HepG2 (cell line): ENCODE measurements around the gene NARF. TPM values are rescaled to one million over a fixed set of nuclear protein-coding genes. Genes with fewer than 3 reads are reported as not detected.

Experiments used
- BCL6 ChIP-seq: IDR thresholded peaks from 2 replicates; pipeline ENCODE4 v1.6.1; 2016; ENCODE audit warnings: missing genetic modification reagents, missing compliant biosample characterization
- BORCS8-MEF2B ChIP-seq: sonication (generic); formaldehyde crosslinking; IDR thresholded peaks from 2 replicates; pipeline ENCODE4 v1.8.0; 2022; ENCODE audit warnings: mild to moderate bottlenecking, missing genetic modification reagents
- IRX3 ChIP-seq: sonication (generic); formaldehyde crosslinking; IDR thresholded peaks from 2 replicates; pipeline ENCODE4 v1.8.1; 2023; ENCODE audit warnings: mild to moderate bottlenecking, low read depth, missing genetic modification reagents, borderline replicate concordance
- NFE2 ChIP-seq: sonication (generic); formaldehyde crosslinking; IDR thresholded peaks from 2 replicates; pipeline ENCODE4 v1.4.0; 2020; ENCODE audit warnings: missing genetic modification reagents
- PRDM4 ChIP-seq: sonication (generic); formaldehyde crosslinking; IDR thresholded peaks from 2 replicates; pipeline ENCODE4 v1.9.0; 2021; ENCODE audit warnings: missing genetic modification reagents, borderline replicate concordance
- RBM39 ChIP-seq: fragments of 200-400 bp; formaldehyde crosslinking; IDR thresholded peaks from one replicate; pipeline ENCODE4 v1.6.1; 2018; ENCODE audit warnings: antibody characterized with exemption, mild to moderate bottlenecking, low read depth, low read length; ENCODE audit not compliant: poor library complexity, severe bottlenecking
- SALL1 ChIP-seq: sonication (generic); formaldehyde crosslinking; IDR thresholded peaks from 2 replicates; pipeline ENCODE4 v1.8.0; 2022; ENCODE audit warnings: mild to moderate bottlenecking, missing genetic modification reagents
- SMAD3 ChIP-seq: sonication (generic); formaldehyde crosslinking; IDR thresholded peaks from 2 replicates; pipeline ENCODE4 v1.4.0; 2020; ENCODE audit warnings: missing genetic modification reagents
- TFE3 ChIP-seq: IDR thresholded peaks from 2 replicates; pipeline ENCODE4 v1.6.1; 2016
- TMF1 ChIP-seq: sonication (generic); formaldehyde crosslinking; IDR thresholded peaks from 2 replicates; pipeline ENCODE4 v1.8.1; 2022; ENCODE audit warnings: low read depth, missing genetic modification reagents
- ZBTB25 ChIP-seq: IDR thresholded peaks from 2 replicates; pipeline ENCODE4 v1.6.1; 2018; ENCODE audit warnings: missing genetic modification reagents
- ZBTB7B ChIP-seq: sonication (generic); formaldehyde crosslinking; IDR thresholded peaks from 2 replicates; pipeline ENCODE4 v1.4.0; 2020; ENCODE audit warnings: missing genetic modification reagents
- ZNF646 ChIP-seq: sonication (generic); formaldehyde crosslinking; IDR thresholded peaks from 2 replicates; pipeline ENCODE4 v1.9.0; 2021; ENCODE audit warnings: mild to moderate bottlenecking, missing genetic modification reagents
- ZSCAN29 ChIP-seq: sonication (generic); formaldehyde crosslinking; conservative IDR thresholded peaks from 2 replicates; pipeline ENCODE4 v1.4.0; 2020; ENCODE audit warnings: mild to moderate bottlenecking, missing genetic modification reagents
- polyA plus RNA-seq, 8 experiments: library from polyadenylated mRNA; depleted of rRNA in 3 of 8; stranded (reverse) in 7 of 8; unstranded in 1 of 8; fragments of >200 nt; fragmentation: Illumina TruSeq in 4 of 8; extraction: Trizol in 4 of 8; gene quantifications; 2 replicates each; pipeline versions ENCODE4 v1.2.1 to v1.2.3, GENCODE V29; 2011 to 2016; ENCODE audit warnings: low read depth in 4 of 8, missing spikeins in 1 of 8, mixed read lengths in 1 of 8; ENCODE audit not compliant: insufficient read depth in 1 of 8
- total RNA-seq, 5 experiments: library from RNA; depleted of rRNA; stranded (reverse); fragments of >200 nt; fragmentation: Illumina TruSeq; extraction: Trizol; gene quantifications; 2 replicates each; pipeline ENCODE4 v1.2.3, GENCODE V29; 2016; ENCODE audit warnings: low read depth in 1 of 5

Gene NARF
- total and polyA plus RNA-seq, 2 of the 13 experiments (the other 11 are each of a cell fraction or from before 2014, with no cell fraction given): 61.1 to 144 TPM

- TF ChIP-seq BCL6 (CRISPR knock-in tag) (no peak), ZNF646 (CRISPR knock-in tag) (0 out of 2 replicates have a peak, but pooled peaks have one; percentile 43), SMAD3 (CRISPR knock-in tag) (no peak; the same call in 1 of the 2 replicates), ZBTB7B (CRISPR knock-in tag) (peak; percentile 50; the same call in 1 of the 2 replicates), BORCS8-MEF2B (peak; percentile 33; the same call in 1 of the 2 replicates), ZSCAN29 (CRISPR knock-in tag) (0 out of 2 replicates have a peak, but pooled peaks have one; percentile 20), RBM39 (peak; percentile 39), PRDM4 (no peak), TMF1 (CRISPR knock-in tag) (no peak), TFE3 (CRISPR knock-in tag) (0 out of 2 replicates have a peak, but pooled peaks have one; percentile 21), NFE2 (CRISPR knock-in tag) (no peak), IRX3 (CRISPR knock-in tag) (peak; percentile 65; the same call in 1 of the 2 replicates), ZBTB25 (CRISPR knock-in tag) (0 out of 2 replicates have a peak, but pooled peaks have one; percentile 41), SALL1 (CRISPR knock-in tag) (peak; percentile 47)
These were observed 61.7 kb downstream of the NARF start (continued) for GRCh38 chr17:82519971-82520903.
